ENCODE measurements around the gene RFT1. TPM values are rescaled to one million over a fixed set of nuclear protein-coding genes. Genes with fewer than 3 reads are reported as not detected.

The RFT1 gene
- total RNA-seq, 4 donors from 2014 or later: 4.9 to 18.2 (median 12.8) TPM

DNA sequence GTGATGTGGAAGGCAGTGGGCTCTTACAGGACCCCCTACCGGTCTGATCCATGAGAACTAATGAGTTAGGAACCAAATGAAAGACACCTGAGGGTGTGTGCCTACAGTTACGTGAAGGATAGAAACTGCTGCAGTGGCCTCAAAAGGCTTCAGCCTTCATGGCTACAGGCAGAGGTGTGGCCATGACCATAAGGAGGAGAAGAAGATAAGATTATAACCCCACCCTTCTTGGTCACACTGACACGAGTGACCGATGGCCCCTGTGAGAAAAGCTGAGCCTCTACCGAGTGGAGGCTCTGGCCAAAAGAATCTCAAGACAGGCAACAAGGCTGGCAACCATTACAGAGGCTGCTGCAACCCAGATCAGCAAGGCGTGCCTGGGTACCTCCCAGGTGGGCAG is 6.3 kb downstream of the RFT1 start:
- TF ChIP-seq, protein P1, sequence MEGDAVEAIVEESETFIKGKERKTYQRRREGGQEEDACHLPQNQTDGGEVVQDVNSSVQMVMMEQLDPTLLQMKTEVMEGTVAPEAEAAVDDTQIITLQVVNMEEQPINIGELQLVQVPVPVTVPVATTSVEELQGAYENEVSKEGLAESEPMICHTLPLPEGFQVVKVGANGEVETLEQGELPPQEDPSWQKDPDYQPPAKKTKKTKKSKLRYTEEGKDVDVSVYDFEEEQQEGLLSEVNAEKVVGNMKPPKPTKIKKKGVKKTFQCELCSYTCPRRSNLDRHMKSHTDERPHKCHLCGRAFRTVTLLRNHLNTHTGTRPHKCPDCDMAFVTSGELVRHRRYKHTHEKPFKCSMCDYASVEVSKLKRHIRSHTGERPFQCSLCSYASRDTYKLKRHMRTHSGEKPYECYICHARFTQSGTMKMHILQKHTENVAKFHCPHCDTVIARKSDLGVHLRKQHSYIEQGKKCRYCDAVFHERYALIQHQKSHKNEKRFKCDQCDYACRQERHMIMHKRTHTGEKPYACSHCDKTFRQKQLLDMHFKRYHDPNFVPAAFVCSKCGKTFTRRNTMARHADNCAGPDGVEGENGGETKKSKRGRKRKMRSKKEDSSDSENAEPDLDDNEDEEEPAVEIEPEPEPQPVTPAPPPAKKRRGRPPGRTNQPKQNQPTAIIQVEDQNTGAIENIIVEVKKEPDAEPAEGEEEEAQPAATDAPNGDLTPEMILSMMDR (IDR thresholded peaks at IDR 0.05): no peak
- no peak for TF ChIP-seq POLR2A (IDR thresholded peaks at IDR 0.05)
- Histone ChIP-seq H3K27ac (no peak overlapping the region), H3K4me1 (peaks cover 0 to 12% (median 0%) of the 10 kb centered on the region in 3 donors), H3K9me3 (no peaks in the 10 kb centered on the region), H3K36me3 (peaks cover 2 to 90% (median 40%) of the 10 kb centered on the region in 3 donors), H3K4me3 (no peak overlapping the region), H3K27me3 (no peaks in the 10 kb centered on the region)
- intact Hi-C loops (cut with DNase I): no loop called here
- no peak for DNase-seq
- 86 to 93% methylated on average over 4 to 6 of the region's 6 CpGs for WGBS, 2 donors

DNA sequence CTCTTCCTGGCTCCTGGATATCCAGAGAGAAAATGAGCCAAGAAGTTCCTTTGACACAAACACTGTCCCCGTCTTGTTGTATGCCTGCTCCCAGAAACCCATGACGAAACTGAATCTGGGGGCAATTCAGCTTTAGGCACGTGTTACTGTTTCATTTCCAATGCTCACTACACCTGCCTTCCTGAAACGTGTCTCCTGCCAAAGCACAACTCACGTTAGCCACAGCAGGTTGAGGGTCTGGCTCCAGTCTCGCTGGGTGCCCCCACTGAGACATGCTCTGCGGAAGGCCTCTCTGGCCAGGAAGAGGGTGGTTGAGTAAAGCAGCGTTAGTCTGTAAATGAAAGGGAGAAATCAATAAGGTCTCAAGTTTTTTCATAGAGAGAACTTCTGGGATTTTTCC is 6.7 kb downstream of the RFT1 start:
- no peaks in the 10 kb centered on the region for H3K9me3 ChIP-seq
- no peak overlapping the region for H3K4me3 ChIP-seq
- H3K36me3 ChIP-seq: peaks cover 7 to 95% (median 44%) of the 10 kb centered on the region in 3 donors
- 73 to 74% methylated on average over 6 to 8 of the region's 8 CpGs for WGBS, 2 donors
- no peaks in the 10 kb centered on the region for H3K27me3 ChIP-seq
- intact Hi-C loops (cut with DNase I): no loop called here
- H3K27ac ChIP-seq: no peak overlapping the region
- no peak for TF ChIP-seq POLR2A (IDR thresholded peaks at IDR 0.05)
- TF ChIP-seq, protein P1 (IDR thresholded peaks at IDR 0.05): no peak
- H3K4me1 ChIP-seq: peaks cover 0 to 7% (median 0%) of the 10 kb centered on the region in 3 donors
- DNase-seq: no peak

DNA sequence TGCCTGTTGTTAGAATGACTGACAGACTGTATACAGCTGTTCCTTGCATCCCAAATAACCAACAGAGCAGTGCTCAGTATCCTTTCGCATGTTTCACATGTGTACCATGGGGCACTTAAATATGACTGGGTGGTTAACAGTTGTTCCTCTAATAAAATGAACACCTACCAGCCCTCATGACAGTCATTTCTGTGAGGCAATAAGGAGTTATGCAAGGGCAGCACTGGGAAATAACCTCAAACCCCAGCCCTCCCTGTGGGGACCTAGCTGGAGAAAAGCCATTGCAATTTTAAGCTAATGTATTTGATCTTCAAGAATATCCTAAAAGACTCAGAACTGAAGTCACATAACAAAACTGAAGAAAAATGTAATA is 7.3 kb downstream of the RFT1 start:
- H3K36me3 ChIP-seq: peaks cover 11 to 95% (median 50%) of the 10 kb centered on the region in 3 donors
- H3K27me3 ChIP-seq: no peaks in the 10 kb centered on the region
- H3K4me1 ChIP-seq: peaks cover 0 to 1% (median 0%) of the 10 kb centered on the region in 3 donors
- intact Hi-C loops (cut with DNase I): no loop called here
- no peak overlapping the region for H3K27ac ChIP-seq
- no peaks in the 10 kb centered on the region for H3K9me3 ChIP-seq
- WGBS, 2 donors: 75 to 92% methylated on average over 1 of the region's 1 CpG
- TF ChIP-seq, protein P1 (IDR thresholded peaks at IDR 0.05): no peak
- no peak for TF ChIP-seq POLR2A (IDR thresholded peaks at IDR 0.05)
- DNase-seq: no peak
- no peak overlapping the region for H3K4me3 ChIP-seq

DNA sequence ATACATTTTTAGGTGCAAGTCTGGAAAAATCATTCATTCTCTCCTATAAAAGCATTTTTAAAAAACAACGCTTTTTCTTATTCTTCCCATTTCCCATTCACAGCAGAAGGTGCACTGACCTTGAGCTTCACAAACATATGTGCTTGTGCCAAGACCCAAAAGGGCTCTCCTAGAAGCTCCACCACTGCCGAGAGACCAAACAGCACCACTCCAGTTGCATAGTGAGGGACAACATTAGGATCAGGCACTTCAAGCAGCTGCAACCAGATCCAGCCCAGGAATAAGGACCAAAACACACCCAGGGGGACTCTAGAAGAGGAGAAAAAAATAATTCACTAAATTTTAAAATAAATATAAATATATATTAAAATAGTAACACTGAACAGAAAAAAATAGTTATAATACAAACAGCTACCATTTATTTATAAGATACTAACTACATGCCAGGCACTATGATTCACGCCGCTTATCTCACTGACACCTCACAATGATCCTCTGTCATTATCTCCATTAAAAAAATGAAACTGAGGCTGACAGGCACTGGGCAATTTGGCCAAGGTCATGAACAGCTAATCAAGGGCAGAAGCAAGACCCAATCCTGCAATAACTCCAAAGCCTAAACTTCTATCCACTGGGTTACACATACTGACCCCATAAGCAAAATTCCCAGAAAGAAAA is 7.8 kb downstream of the RFT1 start:
- H3K4me1 ChIP-seq: no peaks in the 10 kb centered on the region
- no peaks in the 10 kb centered on the region for H3K9me3 ChIP-seq
- H3K4me3 ChIP-seq: no peak overlapping the region
- WGBS, 2 donors: 89 to 97% methylated on average over 4 of the region's 4 CpGs
- H3K36me3 ChIP-seq: peaks cover 11 to 96% (median 55%) of the 10 kb centered on the region in 3 donors
- no peaks in the 10 kb centered on the region for H3K27me3 ChIP-seq
- no peak overlapping the region for H3K27ac ChIP-seq
- no peak for DNase-seq
- no peak for TF ChIP-seq POLR2A (IDR thresholded peaks at IDR 0.05)
- TF ChIP-seq, protein P1 (IDR thresholded peaks at IDR 0.05): no peak
- intact Hi-C loops (cut with DNase I): no loop called here

DNA sequence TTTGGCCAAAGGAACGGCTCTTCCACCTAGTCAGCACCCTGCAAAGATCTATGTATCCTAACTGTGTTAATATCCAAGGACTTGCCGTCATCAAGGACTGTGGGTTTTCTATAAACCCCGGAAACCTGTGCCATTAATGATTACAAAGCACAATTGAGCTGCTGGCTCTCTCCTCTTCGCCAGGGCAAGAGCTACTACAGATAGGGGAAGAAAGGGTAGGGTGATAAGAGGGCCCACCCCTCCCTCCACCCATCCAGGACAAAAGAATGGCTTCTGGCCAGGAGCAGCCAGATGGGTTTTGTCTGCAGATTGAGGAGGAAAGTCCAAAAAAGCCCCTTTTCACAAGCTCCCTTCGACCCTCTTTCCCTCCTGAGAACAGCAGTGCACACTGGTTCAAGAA is 9.9 kb downstream of the RFT1 start:
- peaks cover 11 to 100% (median 57%) of the 10 kb centered on the region in 3 donors for H3K36me3 ChIP-seq
- no peaks in the 10 kb centered on the region for H3K27me3 ChIP-seq
- no peaks in the 10 kb centered on the region for H3K9me3 ChIP-seq
- intact Hi-C loops (cut with DNase I): no loop called here
- H3K4me1 ChIP-seq: no peaks in the 10 kb centered on the region
- no peak overlapping the region for H3K4me3 ChIP-seq
- no peak for TF ChIP-seq POLR2A (IDR thresholded peaks at IDR 0.05)
- TF ChIP-seq, protein P1 (IDR thresholded peaks at IDR 0.05): no peak
- H3K27ac ChIP-seq: no peak overlapping the region
- WGBS, 2 donors: 80 to 82% methylated on average over 4 of the region's 5 CpGs
- no peak for DNase-seq

All from esophagus squamous epithelium (tissue), 5 donors.